Activated naive CD8-positive, alpha-beta T cell treated with anti-CD3 and anti-CD28 coated beads for 36 hours (primary cell): ENCODE data around the gene TRIOBP. TPM values are rescaled to one million over a fixed set of nuclear protein-coding genes. Genes with fewer than 3 reads are reported as not detected.

Source experiments
- DNase-seq: peaks from one replicate; pipeline ENCODE4 v3.0.0; 2021
- H3K27ac Mint-ChIP-seq: one replicate; pipeline ENCODE4 v1.8.0; 2022; ENCODE audit warnings: mild to moderate bottlenecking, moderate library complexity, mixed read lengths
- H3K27me3 Mint-ChIP-seq: one replicate; pipeline ENCODE4 v1.8.0; 2022; ENCODE audit warnings: mild to moderate bottlenecking, mixed read lengths
- H3K36me3 Mint-ChIP-seq: one replicate; pipeline ENCODE4 v1.8.0; 2021; ENCODE audit warnings: mild to moderate bottlenecking, mixed read lengths
- H3K4me1 Mint-ChIP-seq: one replicate; pipeline ENCODE4 v1.8.0; 2021; ENCODE audit warnings: mixed read lengths
- H3K4me3 Mint-ChIP-seq: one replicate; pipeline ENCODE4 v1.8.0; 2022; ENCODE audit warnings: mild to moderate bottlenecking, moderate library complexity, mixed read lengths
- H3K9me3 Mint-ChIP-seq: one replicate; pipeline ENCODE4 v1.8.0; 2022; ENCODE audit warnings: mixed read lengths
- total RNA-seq, 2 experiments: library from RNA; stranded (reverse); gene quantifications; one replicate each; pipeline ENCODE4 v1.2.3, GENCODE V29; 2021

Gene TRIOBP
- total RNA-seq, 2 experiments from 2014 or later: 19.7 to 20.8 TPM

GRCh38 chr22:37816543-37817180, 119.8 kb downstream of the TRIOBP start:
- Mint-ChIP-seq H3K27ac (no peak overlapping the region), H3K4me3 (no peak overlapping the region)

GRCh38 chr22:37817705-37818408, 121.0 kb downstream of the TRIOBP start:
- peaks cover 41% of the 10 kb centered on the region for H3K27me3 Mint-ChIP-seq
- no peaks in the 10 kb centered on the region for H3K9me3 Mint-ChIP-seq
- peak; percentile 84 for DNase-seq
- no peak overlapping the region for H3K27ac Mint-ChIP-seq
- H3K4me1 Mint-ChIP-seq: peaks cover 10% of the 10 kb centered on the region
- no peaks in the 10 kb centered on the region for H3K36me3 Mint-ChIP-seq
- H3K4me3 Mint-ChIP-seq: peak overlapping the region; percentile 2

More at GRCh38 chr22:37816543-37817180, 119.8 kb downstream of the TRIOBP start:
- peaks cover 10% of the 10 kb centered on the region for H3K4me1 Mint-ChIP-seq
- no peaks in the 10 kb centered on the region for H3K36me3 Mint-ChIP-seq
- peaks cover 40% of the 10 kb centered on the region for H3K27me3 Mint-ChIP-seq
- H3K9me3 Mint-ChIP-seq: no peaks in the 10 kb centered on the region
- DNase-seq: no peak

GRCh38 chr22:37818409-37819104, 121.7 kb downstream of the TRIOBP start:
- H3K9me3 Mint-ChIP-seq: no peaks in the 10 kb centered on the region
- no peaks in the 10 kb centered on the region for H3K36me3 Mint-ChIP-seq
- H3K4me1 Mint-ChIP-seq: peaks cover 10% of the 10 kb centered on the region
- no peak overlapping the region for H3K4me3 Mint-ChIP-seq
- no peak overlapping the region for H3K27ac Mint-ChIP-seq
- peaks cover 45% of the 10 kb centered on the region for H3K27me3 Mint-ChIP-seq
- peak; percentile 75 for DNase-seq

GRCh38 chr22:37819105-37819433, 122.2 kb downstream of the TRIOBP start:
- Mint-ChIP-seq H3K4me3 (no peak overlapping the region), H3K27me3 (peaks cover 49% of the 10 kb centered on the region), H3K36me3 (no peaks in the 10 kb centered on the region), H3K9me3 (no peaks in the 10 kb centered on the region), H3K4me1 (peaks cover 10% of the 10 kb centered on the region), H3K27ac (peak overlapping the region; percentile 20)
- no peak for DNase-seq

- Mint-ChIP-seq H3K27ac (no peak overlapping the region), H3K4me1 (peaks cover 10% of the 10 kb centered on the region), H3K4me3 (no peak overlapping the region), H3K36me3 (no peaks in the 10 kb centered on the region), H3K9me3 (no peaks in the 10 kb centered on the region), H3K27me3 (peaks cover 53% of the 10 kb centered on the region)
- DNase-seq: no peak
Measured at GRCh38 chr22:37820350-37820749, 123.5 kb downstream of the TRIOBP start.

- Mint-ChIP-seq H3K27ac (no peak overlapping the region), H3K36me3 (no peaks in the 10 kb centered on the region), H3K4me1 (peaks cover 10% of the 10 kb centered on the region), H3K27me3 (peaks cover 57% of the 10 kb centered on the region), H3K9me3 (no peaks in the 10 kb centered on the region), H3K4me3 (no peak overlapping the region)
- DNase-seq: no peak
Measured at GRCh38 chr22:37822079-37822833, 125.4 kb downstream of the TRIOBP start.

GRCh38 chr22:37823134-37823985, 126.5 kb downstream of the TRIOBP start, which contains the start of gene GALR3:
Gene GALR3 (plus strand): TSS chr22:37823382. CDS start chr22:37823407, 25 bp downstream.
- peak within 1 kb of the TSS; percentile 48 for H3K4me3 Mint-ChIP-seq
- H3K36me3 Mint-ChIP-seq: no peaks in the 10 kb centered on the region
- H3K4me1 Mint-ChIP-seq: peaks cover 6% of the 10 kb centered on the region
- no peak for DNase-seq
- no peak within 1 kb of the TSS for H3K27ac Mint-ChIP-seq
- H3K27me3 Mint-ChIP-seq: peaks cover 54% of the 10 kb centered on the region
- H3K9me3 Mint-ChIP-seq: no peaks in the 10 kb centered on the region

GRCh38 chr22:37824674-37825641, 128.1 kb downstream of the TRIOBP start:
- peak; percentile 35 for DNase-seq
- Mint-ChIP-seq H3K4me1 (no peaks in the 10 kb centered on the region), H3K36me3 (peaks cover 4% of the 10 kb centered on the region), H3K9me3 (no peaks in the 10 kb centered on the region), H3K4me3 (peak overlapping the region; percentile 47), H3K27ac (no peak overlapping the region), H3K27me3 (peaks cover 44% of the 10 kb centered on the region)

Other genes with a start within 250 kb of the TRIOBP start
- 100 to 1,000 TPM; 193 to 204 TPM for gene MFNG, start 210.7 kb upstream of the TRIOBP start, total RNA-seq
- under 1 TPM; 0.06 to 0.14 TPM for gene CARD10, start 177.6 kb upstream of the TRIOBP start, total RNA-seq
- under 1 TPM; 0.25 to 0.32 TPM for gene CDC42EP1, start 136.6 kb upstream of the TRIOBP start, total RNA-seq
- gene LGALS2, start 117.0 kb upstream of the TRIOBP start, total RNA-seq: not detected
- gene GGA1, start 88.2 kb upstream of the TRIOBP start, total RNA-seq: 10 to 100 TPM; 56.3 to 61.9 TPM
- 100 to 1,000 TPM in 1 of 2 experiments, 10 to 100 TPM in 1; 90.8 to 103 TPM for gene SH3BP1, start 57.4 kb upstream of the TRIOBP start, total RNA-seq
- gene PDXP, start 38.3 kb upstream of the TRIOBP start, total RNA-seq: 10 to 100 TPM; 41.4 to 42.5 TPM
- 100 to 1,000 TPM; 166 to 171 TPM for gene LGALS1, start 21.4 kb upstream of the TRIOBP start, total RNA-seq
- gene NOL12, start 10.7 kb upstream of the TRIOBP start, total RNA-seq: 10 to 100 TPM; 50.0 to 50.8 TPM
- gene GCAT, start 110.9 kb downstream of the TRIOBP start, total RNA-seq: 10 to 100 TPM; 11.6 to 12.9 TPM
- not detected for gene GALR3, start 126.3 kb downstream of the TRIOBP start, total RNA-seq
- gene ANKRD54, start 147.3 kb downstream of the TRIOBP start, total RNA-seq: 10 to 100 TPM; 20.2 to 21.9 TPM
- gene EIF3L, start 152.4 kb downstream of the TRIOBP start, total RNA-seq: 100 to 1,000 TPM; 656 to 671 TPM
- 10 to 100 TPM; 14.2 to 16.6 TPM for gene MICALL1, start 209.2 kb downstream of the TRIOBP start, total RNA-seq